Kasumi-1 (cell line): Measurements from ENCODE around the gene OBSCN.
A peak's percentile ranks its signal among the peaks of the same experiment; 100 is the strongest.

Experiments used
- DNase-seq, 2 experiments: peaks; one replicate each; lab custom pipeline; 2025; lab: John Stamatoyannopoulos, UW

OBSCN gene

GRCh38 chr1:228207851-228208821 is at the start of gene OBSCN:
OBSCN (plus strand) TSS chr1:228208044; CDS start chr1:228211784, 3,740 bp downstream.
- no peak for DNase-seq

GRCh38 chr1:228158151-228159007 is 49.5 kb upstream of the OBSCN start:
- DNase-seq = no peak

- DNase-seq = no peak
These were observed 48.7 kb upstream of the OBSCN start for GRCh38 chr1:228159008-228159665.

- no peak for DNase-seq
These were observed 47.6 kb upstream of the OBSCN start for GRCh38 chr1:228160201-228160761.

GRCh38 chr1:228161362-228161761 is 46.5 kb upstream of the OBSCN start:
- no peak for DNase-seq

- no peak for DNase-seq
These were observed 46.0 kb upstream of the OBSCN start for GRCh38 chr1:228161866-228162265.

GRCh38 chr1:228162286-228163006 is 45.4 kb upstream of the OBSCN start:
- no peak for DNase-seq

GRCh38 chr1:228163007-228163753 is 44.7 kb upstream of the OBSCN start:
- DNase-seq = no peak

- DNase-seq = no peak
These were observed 43.9 kb upstream of the OBSCN start for GRCh38 chr1:228163776-228164519.

GRCh38 chr1:228164561-228165371 is 43.1 kb upstream of the OBSCN start:
- DNase-seq = peak; percentile 36 to 64

- DNase-seq = peak; percentile 95 to 97
These were observed 42.3 kb upstream of the OBSCN start, which contains the start of gene IBA57 for GRCh38 chr1:228165372-228166169. IBA57 (plus strand) TSS chr1:228165804; CDS start chr1:228165817, 13 bp downstream.

GRCh38 chr1:228166170-228166936 is 41.5 kb upstream of the OBSCN start:
- peak; percentile 54 to 59 for DNase-seq

- DNase-seq = no peak
These were observed 39.1 kb upstream of the OBSCN start for GRCh38 chr1:228168563-228169270.

GRCh38 chr1:228169345-228169744 is 38.5 kb upstream of the OBSCN start:
- no peak for DNase-seq

GRCh38 chr1:228170666-228171065 is 37.2 kb upstream of the OBSCN start:
- no peak for DNase-seq

GRCh38 chr1:228171221-228171891 is 36.5 kb upstream of the OBSCN start:
- DNase-seq = no peak
